Activated T-helper 1 cell treated with anti-CD3 and anti-CD28 coated beads, Interleukin-12 subunit alpha, Interleukin-12 subunit beta, Interleukin-2, Interleukin-4 antibody, amounts not matched to agents 30 ng/mL and 10 ng/mL and 1 ng/mL, durations not matched to agents 14 hours and 24 hours and 36 hours (primary cell): ENCODE data around the gene CYP11A1. TPM values are rescaled to one million over a fixed set of nuclear protein-coding genes. Genes with fewer than 3 reads are reported as not detected.
A peak's percentile ranks its signal among the peaks of the same experiment; 100 is the strongest.

Source experiments
- DNase-seq: peaks from one replicate; pipeline ENCODE4 v3.0.0; 2021; ENCODE audit warnings: low spot score
- H3K27ac Mint-ChIP-seq: one replicate; pipeline ENCODE4 v1.8.0; 2021; ENCODE audit warnings: mild to moderate bottlenecking, mixed read lengths
- H3K27me3 Mint-ChIP-seq: one replicate; pipeline ENCODE4 v1.8.0; 2022; ENCODE audit warnings: mild to moderate bottlenecking, moderate library complexity, mixed read lengths; ENCODE audit not compliant: insufficient read depth
- H3K36me3 Mint-ChIP-seq: one replicate; pipeline ENCODE4 v1.8.0; 2021; ENCODE audit warnings: low read depth, mixed read lengths
- H3K4me1 Mint-ChIP-seq: one replicate; pipeline ENCODE4 v1.8.0; 2021; ENCODE audit warnings: low read depth, mixed read lengths
- H3K4me3 Mint-ChIP-seq: one replicate; pipeline ENCODE4 v1.8.0; 2021; ENCODE audit warnings: mild to moderate bottlenecking, moderate library complexity, mixed read lengths
- H3K9me3 Mint-ChIP-seq: one replicate; pipeline ENCODE4 v1.8.0; 2021; ENCODE audit warnings: mixed read lengths
- intact Hi-C: fragments of 100-400 bp; cut with micrococcal nuclease; formaldehyde crosslinking; loops from one replicate; pipeline ENCODE4 v1.15.1; 2024
- total RNA-seq: library from RNA; stranded (reverse); gene quantifications from 2 replicates; pipeline ENCODE4 v1.2.3, GENCODE V29; 2022

CYP11A1 gene
- not detected in 2 replicates for total RNA-seq

- H3K36me3 Mint-ChIP-seq, result no peaks in the 10 kb centered on the region
- intact Hi-C loops, result no loop called here
- peak within 1 kb of the TSS; percentile 30 for H3K4me3 Mint-ChIP-seq
- no peaks in the 10 kb centered on the region for H3K9me3 Mint-ChIP-seq
- DNase-seq, result no peak
- H3K27me3 Mint-ChIP-seq, result peaks cover 62% of the 10 kb centered on the region
- peaks cover 5% of the 10 kb centered on the region for H3K4me1 Mint-ChIP-seq
- H3K27ac Mint-ChIP-seq, result no peak within 1 kb of the TSS
These were observed at the start of gene CYP11A1 for GRCh38 chr15:74367296-74367854. TSS of gene CYP11A1 (minus strand) at chr15:74367646. CDS start at chr15:74367585, 61 bp downstream.

GRCh38 chr15:74417225-74417624, 49.8 kb upstream of the CYP11A1 start:
- H3K36me3 Mint-ChIP-seq, result peaks cover 50% of the 10 kb centered on the region
- intact Hi-C loops, result no loop called here
- no peaks in the 10 kb centered on the region for H3K9me3 Mint-ChIP-seq
- H3K27me3 Mint-ChIP-seq, result no peaks in the 10 kb centered on the region
- H3K27ac Mint-ChIP-seq, result peak overlapping the region; percentile 12
- DNase-seq, result no peak
- no peak overlapping the region for H3K4me3 Mint-ChIP-seq
- peaks cover 48% of the 10 kb centered on the region for H3K4me1 Mint-ChIP-seq

GRCh38 chr15:74415966-74416916, 48.8 kb upstream of the CYP11A1 start:
- Mint-ChIP-seq H3K27ac (peak overlapping the region; percentile 77), H3K9me3 (no peaks in the 10 kb centered on the region), H3K4me3 (no peak overlapping the region), H3K36me3 (peaks cover 53% of the 10 kb centered on the region), H3K27me3 (no peaks in the 10 kb centered on the region), H3K4me1 (peaks cover 42% of the 10 kb centered on the region)
- no peak for DNase-seq
- intact Hi-C loops, result no loop called here

- Mint-ChIP-seq H3K27me3 (no peaks in the 10 kb centered on the region), H3K9me3 (no peaks in the 10 kb centered on the region), H3K27ac (peak overlapping the region; percentile 16), H3K36me3 (peaks cover 55% of the 10 kb centered on the region), H3K4me3 (no peak overlapping the region), H3K4me1 (peaks cover 31% of the 10 kb centered on the region)
- DNase-seq, result no peak
- intact Hi-C loops, result no loop called here
These were observed 47.3 kb upstream of the CYP11A1 start for GRCh38 chr15:74414603-74415338.

GRCh38 chr15:74414081-74414580, 46.7 kb upstream of the CYP11A1 start:
- Mint-ChIP-seq H3K4me1 (peaks cover 31% of the 10 kb centered on the region), H3K36me3 (peaks cover 55% of the 10 kb centered on the region), H3K27ac (peak overlapping the region; percentile 13), H3K27me3 (no peaks in the 10 kb centered on the region), H3K4me3 (no peak overlapping the region), H3K9me3 (no peaks in the 10 kb centered on the region)
- DNase-seq, result no peak
- intact Hi-C loops, result no loop called here

- intact Hi-C loops, result no loop called here
- no peak for DNase-seq
- Mint-ChIP-seq H3K9me3 (no peaks in the 10 kb centered on the region), H3K27me3 (no peaks in the 10 kb centered on the region), H3K27ac (peak overlapping the region; percentile 19), H3K36me3 (peaks cover 57% of the 10 kb centered on the region), H3K4me1 (peaks cover 27% of the 10 kb centered on the region), H3K4me3 (no peak overlapping the region)
These were observed 46.1 kb upstream of the CYP11A1 start for GRCh38 chr15:74413350-74414080.

GRCh38 chr15:74412159-74412558, 44.7 kb upstream of the CYP11A1 start:
- no peak for DNase-seq
- intact Hi-C loops, result no loop called here
- Mint-ChIP-seq H3K36me3 (peaks cover 55% of the 10 kb centered on the region), H3K9me3 (no peaks in the 10 kb centered on the region), H3K4me3 (no peak overlapping the region), H3K27ac (no peak overlapping the region), H3K27me3 (no peaks in the 10 kb centered on the region), H3K4me1 (peaks cover 27% of the 10 kb centered on the region)

- H3K27ac Mint-ChIP-seq, result no peak overlapping the region
These were observed 44.2 kb upstream of the CYP11A1 start for GRCh38 chr15:74411686-74412085.

GRCh38 chr15:74410502-74410901, 43.1 kb upstream of the CYP11A1 start:
- Mint-ChIP-seq H3K27ac (no peak overlapping the region), H3K36me3 (peaks cover 52% of the 10 kb centered on the region), H3K27me3 (no peaks in the 10 kb centered on the region), H3K4me1 (peaks cover 25% of the 10 kb centered on the region), H3K4me3 (no peak overlapping the region), H3K9me3 (no peaks in the 10 kb centered on the region)
- intact Hi-C loops, result no loop called here
- DNase-seq, result no peak

More at GRCh38 chr15:74411686-74412085, 44.2 kb upstream of the CYP11A1 start:
- H3K36me3 Mint-ChIP-seq, result peaks cover 52% of the 10 kb centered on the region
- no peaks in the 10 kb centered on the region for H3K27me3 Mint-ChIP-seq
- peaks cover 24% of the 10 kb centered on the region for H3K4me1 Mint-ChIP-seq
- no peak for DNase-seq
- no peaks in the 10 kb centered on the region for H3K9me3 Mint-ChIP-seq
- intact Hi-C loops, result no loop called here
- no peak overlapping the region for H3K4me3 Mint-ChIP-seq

- Mint-ChIP-seq H3K36me3 (peaks cover 49% of the 10 kb centered on the region), H3K27ac (no peak overlapping the region), H3K4me1 (peaks cover 28% of the 10 kb centered on the region), H3K9me3 (no peaks in the 10 kb centered on the region), H3K4me3 (no peak overlapping the region), H3K27me3 (no peaks in the 10 kb centered on the region)
- intact Hi-C loops, result no loop called here
- DNase-seq, result no peak
These were observed 41.8 kb upstream of the CYP11A1 start for GRCh38 chr15:74409225-74409624.

GRCh38 chr15:74408815-74409214, 41.4 kb upstream of the CYP11A1 start:
- Mint-ChIP-seq H3K36me3 (peaks cover 48% of the 10 kb centered on the region), H3K27me3 (no peaks in the 10 kb centered on the region), H3K4me1 (peaks cover 32% of the 10 kb centered on the region), H3K9me3 (no peaks in the 10 kb centered on the region), H3K27ac (peak overlapping the region; percentile 74), H3K4me3 (no peak overlapping the region)
- intact Hi-C loops, result no loop called here
- DNase-seq, result no peak

GRCh38 chr15:74408385-74408784, 40.9 kb upstream of the CYP11A1 start:
- H3K4me3 Mint-ChIP-seq, result no peak overlapping the region
- peak overlapping the region; percentile 74 for H3K27ac Mint-ChIP-seq
- DNase-seq, result no peak
- H3K4me1 Mint-ChIP-seq, result peaks cover 36% of the 10 kb centered on the region
- intact Hi-C loops, result no loop called here
- no peaks in the 10 kb centered on the region for H3K27me3 Mint-ChIP-seq
- H3K9me3 Mint-ChIP-seq, result no peaks in the 10 kb centered on the region
- peaks cover 48% of the 10 kb centered on the region for H3K36me3 Mint-ChIP-seq
